Measurements from ENCODE around the gene RXRA. TPM values are rescaled to one million over a fixed set of nuclear protein-coding genes. Genes with fewer than 3 reads are reported as not detected.

RXRA gene
- total RNA-seq, 1 donor from 2014 or later = 52.4 TPM

GRCh38 chr9:134369416-134370212 lies 43.4 kb downstream of the RXRA start:
- no peak for ATAC-seq

DNA sequence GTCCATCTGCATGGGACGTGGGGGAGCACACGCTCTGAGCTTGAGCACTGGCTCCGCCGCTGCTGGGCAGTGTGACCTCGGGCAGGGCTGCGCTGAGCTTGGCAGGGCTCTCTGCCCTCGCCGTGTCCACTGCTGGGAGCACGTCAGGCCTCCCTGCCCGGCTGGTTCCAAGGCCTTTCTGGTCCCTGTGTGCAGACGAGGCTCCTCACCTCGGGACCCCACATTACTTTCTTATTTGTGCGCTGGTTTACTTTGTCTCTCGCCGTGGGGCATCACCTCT lies 43.9 kb downstream of the RXRA start:
- ATAC-seq = no peak

DNA sequence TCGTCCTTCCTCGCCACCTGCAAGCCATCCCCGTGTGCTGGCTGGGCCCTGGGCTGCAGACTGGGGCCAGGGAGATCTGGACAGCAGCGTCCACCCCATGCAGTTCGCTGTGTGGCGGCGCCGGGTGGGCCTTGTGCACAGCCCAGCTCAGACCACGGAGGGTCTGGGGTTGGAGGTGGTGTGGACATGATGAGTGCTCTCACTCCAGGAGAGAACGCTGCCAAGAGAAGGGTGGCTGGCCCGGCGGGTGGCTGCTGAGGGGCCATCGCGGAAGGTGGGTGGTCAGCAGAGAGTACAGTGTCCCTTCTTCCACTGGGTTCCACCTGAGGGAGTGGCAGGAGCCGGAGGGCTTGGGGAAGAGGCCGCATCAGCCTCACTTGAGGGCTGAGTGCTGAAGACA lies 44.4 kb downstream of the RXRA start:
- no peak for ATAC-seq

DNA sequence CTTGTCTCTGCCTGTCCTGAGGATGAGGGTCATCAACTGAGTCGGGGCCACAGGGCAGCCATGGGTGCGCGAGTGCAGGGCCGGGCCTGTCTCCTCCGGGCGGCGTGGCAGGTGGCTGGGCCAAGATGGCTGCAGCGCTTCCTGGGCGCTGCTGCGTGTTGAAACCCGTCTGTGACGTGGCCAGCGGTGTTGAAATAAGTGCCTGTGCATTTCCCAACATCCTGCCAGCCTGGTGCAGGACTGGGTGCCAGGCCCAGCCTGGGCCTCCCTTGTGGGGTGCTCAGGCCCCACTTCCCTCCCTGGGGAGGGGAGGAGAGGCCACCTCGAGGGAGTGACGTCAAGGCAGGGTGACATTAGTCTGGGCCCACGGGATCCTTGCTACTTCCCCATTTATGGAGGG lies 45.5 kb downstream of the RXRA start:
- ATAC-seq = peak; percentile 71

DNA sequence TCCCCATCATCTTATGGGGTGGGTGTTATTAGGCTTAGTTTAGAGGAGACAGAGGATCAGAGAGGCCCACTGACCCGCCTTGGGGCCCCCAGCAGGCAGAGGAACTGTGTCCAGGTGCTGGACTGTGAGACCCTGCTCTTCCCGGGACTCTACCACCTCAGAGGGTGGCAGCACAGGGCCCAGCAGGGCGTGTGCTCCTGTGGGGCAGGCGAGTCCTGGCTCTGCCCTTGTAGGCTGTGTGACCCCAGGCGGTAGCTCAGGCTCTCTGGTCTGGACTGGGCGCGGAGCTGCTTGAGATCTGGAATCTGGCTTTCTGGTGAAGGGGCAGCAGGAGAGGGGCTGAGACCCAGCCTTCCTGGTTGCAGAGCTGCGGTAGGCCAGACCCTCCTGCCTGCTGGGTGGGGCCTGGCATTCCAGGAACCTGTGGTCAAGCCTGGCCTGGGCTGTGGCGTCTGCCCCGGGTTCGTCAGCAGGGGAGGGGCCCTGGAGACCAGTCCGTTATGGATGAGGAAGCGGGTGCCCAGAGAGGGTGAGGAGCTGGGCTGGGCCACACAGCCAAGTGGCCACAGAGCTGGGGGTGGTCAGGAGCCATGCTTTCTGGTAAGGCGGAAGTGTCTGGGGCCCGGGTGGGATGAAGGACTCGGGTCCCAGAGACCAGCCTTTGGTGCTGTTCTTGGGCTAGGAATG lies 46.5 kb downstream of the RXRA start:
- peak; percentile 2 for ATAC-seq

DNA sequence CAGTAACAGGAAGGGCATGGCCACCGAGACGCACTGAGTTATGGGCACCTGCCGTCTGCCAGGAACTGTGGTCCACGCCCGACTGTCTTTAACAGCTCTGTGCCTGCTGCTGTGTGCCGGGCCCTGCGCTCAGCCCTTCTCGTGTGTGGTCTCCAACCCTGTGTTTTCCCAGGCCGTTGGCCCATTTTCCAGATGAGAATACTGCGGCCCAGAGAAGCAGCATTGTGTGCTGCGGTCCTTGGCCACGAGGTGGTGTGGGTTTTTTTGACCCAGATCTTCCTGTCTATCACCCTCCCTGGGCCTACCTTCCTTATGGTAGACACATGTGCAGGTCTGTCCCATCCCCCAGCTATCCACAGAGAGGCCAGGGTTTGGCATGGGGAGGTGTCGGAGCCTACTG lies 47.0 kb downstream of the RXRA start:
- no peak for ATAC-seq

DNA sequence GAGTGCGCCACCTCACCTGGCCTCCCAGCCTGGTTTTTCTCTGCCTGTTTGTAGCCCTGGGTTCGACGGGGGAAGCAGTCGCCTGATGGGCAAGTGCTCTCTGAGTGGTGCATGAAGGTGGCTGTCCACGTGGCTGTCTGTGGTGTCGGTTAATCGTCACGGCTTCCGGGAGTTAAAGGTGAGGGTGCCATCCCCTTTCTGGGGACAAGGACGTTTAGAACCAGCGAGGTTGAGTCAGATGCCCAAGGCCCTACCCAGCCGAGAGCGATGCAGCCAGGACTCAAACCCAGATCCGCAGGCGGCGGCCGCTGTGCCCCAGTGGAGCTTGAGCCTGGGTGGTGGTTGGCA lies 47.7 kb downstream of the RXRA start:
- ATAC-seq = no peak

- ATAC-seq = no peak
Observed at GRCh38 chr9:134374301-134375010, 48.2 kb downstream of the RXRA start.

DNA sequence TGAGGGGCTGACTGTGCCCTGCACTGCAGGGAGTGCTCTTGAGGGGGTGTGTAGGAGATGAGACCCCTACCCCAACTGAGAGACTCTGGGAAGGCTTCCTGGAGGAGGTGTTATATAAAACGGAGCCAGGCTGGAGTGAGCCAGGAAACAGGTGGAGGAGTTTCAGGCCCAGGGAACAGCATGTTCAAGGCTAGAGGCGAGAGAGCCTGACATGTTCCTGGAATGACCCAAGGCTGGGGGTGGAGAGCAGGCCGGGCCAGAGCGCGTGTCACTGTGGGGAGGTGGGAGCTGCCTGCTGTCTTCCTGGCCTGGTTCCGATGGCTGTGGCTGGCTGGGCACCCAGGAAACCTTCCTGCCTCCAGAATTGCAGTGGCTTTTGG lies 48.7 kb downstream of the RXRA start:
- no peak for ATAC-seq

GRCh38 chr9:134375430-134376385 lies 49.5 kb downstream of the RXRA start:
- no peak for ATAC-seq

GRCh38 chr9:134376386-134377142 lies 50.3 kb downstream of the RXRA start:
- no peak for ATAC-seq

DNA sequence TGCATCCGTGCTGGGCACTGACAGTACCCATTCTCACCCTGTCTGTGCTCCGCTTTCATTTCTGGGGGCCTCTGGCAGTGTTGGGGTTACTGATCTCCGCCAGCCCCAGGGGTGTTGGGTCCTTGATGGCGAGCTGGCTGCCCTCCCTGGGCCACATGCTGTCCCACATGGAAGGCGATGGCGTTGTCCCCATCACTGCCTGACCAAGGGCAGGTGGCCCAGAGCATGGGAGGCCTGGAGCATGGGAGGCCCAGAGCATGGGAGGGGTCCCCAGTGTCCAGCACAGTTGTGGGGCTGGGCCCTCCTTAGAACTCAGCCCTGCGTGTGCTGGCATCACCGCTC lies 50.9 kb downstream of the RXRA start:
- ATAC-seq = no peak

DNA sequence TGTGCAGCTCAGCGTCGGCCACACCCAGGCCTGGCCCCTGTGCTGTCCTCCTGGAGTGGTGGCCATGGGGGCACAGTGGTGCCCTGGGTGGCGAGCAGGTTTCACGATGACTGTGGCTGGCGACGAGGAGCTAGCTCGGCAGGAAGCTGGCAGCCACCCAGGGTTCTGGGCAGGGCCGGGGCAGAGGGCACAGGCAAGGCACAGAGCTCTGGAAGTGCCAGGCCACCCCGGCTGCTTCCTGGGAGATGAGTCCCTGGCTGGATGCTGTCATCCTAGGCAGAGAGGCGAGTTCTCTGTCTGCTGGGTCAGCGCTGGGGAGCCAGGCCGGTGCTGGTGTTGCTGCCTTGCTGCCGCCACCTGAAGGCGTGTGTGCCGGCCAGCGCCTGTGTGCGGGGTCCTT lies 51.7 kb downstream of the RXRA start:
- ATAC-seq = peak; percentile 55

- peak; percentile 72 for ATAC-seq
Observed at GRCh38 chr9:134378901-134379338, 52.7 kb downstream of the RXRA start.

DNA sequence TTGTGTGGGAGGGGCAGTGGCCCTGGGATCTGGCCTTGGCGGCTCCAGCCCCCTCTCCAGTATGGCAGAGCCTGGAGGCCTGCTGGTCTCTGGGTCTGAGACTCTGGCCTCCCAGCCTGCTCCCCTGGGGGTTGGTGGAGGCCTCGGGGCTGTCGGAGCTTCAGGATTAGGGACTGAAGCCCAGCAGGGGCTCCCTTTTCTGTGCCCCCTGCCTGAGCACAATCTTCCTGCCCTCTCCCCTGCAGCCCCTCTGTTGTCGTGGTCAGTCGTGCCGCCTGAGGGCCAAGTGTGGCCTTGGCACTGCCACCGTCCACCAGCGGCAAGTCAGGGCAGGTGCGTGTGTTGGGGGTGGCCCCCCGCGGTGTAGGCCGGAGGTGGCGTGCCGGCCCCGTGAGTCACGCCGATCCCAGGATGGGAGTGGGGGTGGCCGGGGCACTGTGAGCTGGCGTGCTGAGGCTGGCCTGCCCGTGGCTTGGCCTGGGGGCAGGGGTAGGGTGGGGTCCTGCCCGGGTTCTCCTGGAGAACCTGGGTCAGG lies 53.6 kb downstream of the RXRA start:
- peak; percentile 69 for ATAC-seq

GRCh38 chr9:134380542-134381271 lies 54.5 kb downstream of the RXRA start:
- ATAC-seq = no peak

GRCh38 chr9:134381272-134381661 lies 55.0 kb downstream of the RXRA start:
- ATAC-seq = no peak

GRCh38 chr9:134381671-134382516 lies 55.6 kb downstream of the RXRA start:
- no peak for ATAC-seq

GRCh38 chr9:134382733-134383132 lies 56.5 kb downstream of the RXRA start:
- ATAC-seq = no peak

- no peak for ATAC-seq
Observed at GRCh38 chr9:134383148-134383547, 56.9 kb downstream of the RXRA start.
